GM23338 (cell line): ENCODE data around the gene CFAP74. TPM values are rescaled to one million over a fixed set of nuclear protein-coding genes. Genes with fewer than 3 reads are reported as not detected.

Experiments used
- ATAC-seq: fragments of 200-7000 bp; cut with Tn5 transposase; 3 replicates; pipeline ENCODE4 v1.9.1; 2020
- DNase-seq: peaks from one replicate; pipeline ENCODE4 v3.0.0-alpha.2; 2015; ENCODE audit warnings: low spot score
- H2AFZ ChIP-seq: fragments of 200-600 bp; sonication (generic); 2 replicates; pipeline ENCODE4 v1.8.0; 2016; ENCODE audit warnings: antibody characterized with exemption, mild to moderate bottlenecking, moderate library complexity
- H3F3A ChIP-seq: fragments of 200-600 bp; sonication (generic); replicated peaks from 2 replicates; pipeline ENCODE4 v1.8.0; 2017; ENCODE audit warnings: antibody characterized with exemption, mixed run types, low read depth
- H3K27ac ChIP-seq: fragments of 200-600 bp; sonication (generic); 2 replicates; pipeline ENCODE4 v1.6.1; 2016; ENCODE audit warnings: low read depth
- H3K27me3 ChIP-seq: fragments of 200-600 bp; sonication (generic); 2 replicates; pipeline ENCODE4 v1.8.0; 2016; ENCODE audit warnings: mild to moderate bottlenecking, mixed run types, moderate library complexity; ENCODE audit not compliant: insufficient read depth
- H3K36me3 ChIP-seq: fragments of 200-600 bp; sonication (generic); 2 replicates; pipeline ENCODE4 v1.8.0; 2016; ENCODE audit warnings: mild to moderate bottlenecking; ENCODE audit not compliant: insufficient read depth
- H3K4me1 ChIP-seq: fragments of 200-600 bp; sonication (generic); 2 replicates; pipeline ENCODE4 v1.8.0; 2016; ENCODE audit warnings: mild to moderate bottlenecking, moderate library complexity; ENCODE audit not compliant: insufficient read depth
- H3K4me2 ChIP-seq: fragments of 200-600 bp; sonication (generic); 2 replicates; pipeline ENCODE4 v1.7.1; 2017; ENCODE audit warnings: mixed run types
- H3K4me3 ChIP-seq: fragments of 200-600 bp; sonication (generic); 2 replicates; pipeline ENCODE4 v1.6.1; 2016; ENCODE audit warnings: mixed run types
- H3K79me2 ChIP-seq: fragments of 200-600 bp; sonication (generic); replicated peaks from 2 replicates; pipeline ENCODE4 v1.8.0; 2017; ENCODE audit warnings: mild to moderate bottlenecking; ENCODE audit not compliant: insufficient read depth
- H3K9me2 ChIP-seq: fragments of 200-600 bp; sonication (generic); 2 replicates; pipeline ENCODE4 v1.8.0; 2017; ENCODE audit not compliant: insufficient read depth
- H4K20me1 ChIP-seq: fragments of 200-600 bp; sonication (generic); replicated peaks from 2 replicates; pipeline ENCODE4 v1.8.0; 2017; ENCODE audit warnings: mild to moderate bottlenecking; ENCODE audit not compliant: insufficient read depth
- H3K27ac Mint-ChIP-seq: 2 replicates; pipeline ENCODE4 v1.8.0; 2020; ENCODE audit warnings: inconsistent platforms, mild to moderate bottlenecking, moderate library complexity, mixed read lengths
- H3K27me3 Mint-ChIP-seq: 3 replicates; pipeline ENCODE4 v1.8.0; 2022; ENCODE audit warnings: low read depth, mild to moderate bottlenecking, moderate library complexity, mixed read lengths, inconsistent platforms; ENCODE audit not compliant: insufficient read depth, poor library complexity
- H3K36me3 Mint-ChIP-seq: 3 replicates; pipeline ENCODE4 v1.8.0; 2021; ENCODE audit warnings: low read depth, mild to moderate bottlenecking, inconsistent platforms, moderate library complexity, mixed read lengths
- H3K4me1 Mint-ChIP-seq: 3 replicates; pipeline ENCODE4 v1.8.0; 2020; ENCODE audit warnings: mild to moderate bottlenecking, inconsistent platforms, mixed read lengths
- H3K4me3 Mint-ChIP-seq: 3 replicates; pipeline ENCODE4 v1.8.0; 2021; ENCODE audit warnings: moderate library complexity, mild to moderate bottlenecking, inconsistent platforms, mixed read lengths
- H3K9me3 Mint-ChIP-seq: 3 replicates; pipeline ENCODE4 v1.8.0; 2020; ENCODE audit warnings: moderate library complexity, mild to moderate bottlenecking, inconsistent platforms, mixed read lengths
- CREB1 ChIP-seq: fragments of 250-450 bp; sonication (Bioruptor Pico); IDR thresholded peaks from 2 replicates; pipeline ENCODE4 v1.5.0; 2020; ENCODE audit warnings: low read depth, mild to moderate bottlenecking, moderate library complexity
- ETS1 ChIP-seq: IDR thresholded peaks from 2 replicates; pipeline ENCODE4 v1.6.1; 2016; ENCODE audit warnings: antibody characterized with exemption
- EZH2 ChIP-seq: fragments of 200-600 bp; sonication (generic); IDR thresholded peaks from one replicate; pipeline ENCODE4 v1.8.0; 2017; ENCODE audit warnings: antibody characterized with exemption, mild to moderate bottlenecking, low read depth; ENCODE audit not compliant: unreplicated experiment
- EZH2phosphoT487 ChIP-seq: fragments of 200-600 bp; sonication (generic); IDR thresholded peaks from one replicate; pipeline ENCODE4 v1.8.1; 2018; ENCODE audit warnings: antibody characterized with exemption; ENCODE audit not compliant: unreplicated experiment
- NANOG ChIP-seq: IDR thresholded peaks from 2 replicates; pipeline ENCODE4 v1.6.1; 2016; ENCODE audit warnings: antibody characterized with exemption, borderline replicate concordance
- POLR2AphosphoS5 ChIP-seq: IDR thresholded peaks from 2 replicates; pipeline ENCODE4 v1.6.1; 2016; ENCODE audit warnings: antibody characterized with exemption, low read depth
- REST ChIP-seq: IDR thresholded peaks from one replicate; pipeline ENCODE4 v1.6.1; 2018; ENCODE audit warnings: antibody characterized with exemption; ENCODE audit not compliant: unreplicated experiment
- ZNF114 ChIP-seq: fragments of 250-450 bp; sonication (Bioruptor Pico); IDR thresholded peaks from 2 replicates; pipeline ENCODE4 v1.5.0; 2020; ENCODE audit warnings: mild to moderate bottlenecking, moderate library complexity
- ZNF331 ChIP-seq: fragments of 250-450 bp; sonication (Bioruptor Pico); IDR thresholded peaks from 2 replicates; pipeline ENCODE4 v1.5.0; 2020; ENCODE audit warnings: low read depth, mild to moderate bottlenecking, moderate library complexity
- polyA plus RNA-seq: library from polyadenylated mRNA; unstranded; fragments of >200 nt; fragmentation: Nextera tagmentation; extraction: Ambion mirVana; gene quantifications from 2 replicates; pipeline ENCODE4 v1.2.1, GENCODE V29; 2016
- total RNA-seq: library from RNA; depleted of rRNA; stranded (reverse); fragments of >200 nt; shearing (Covaris generic); gene quantifications from 2 replicates; pipeline ENCODE4 v1.2.3, GENCODE V29; 2014
- TF ChIP-seq, protein P1 (sequence below): fragments of 250-450 bp; sonication (Bioruptor Pico); IDR thresholded peaks from 2 replicates; pipeline ENCODE4 v1.5.0; 2020; ENCODE audit warnings: mild to moderate bottlenecking, moderate library complexity

The CFAP74 gene
- total and polyA plus RNA-seq, 2 experiments from 2014 or later, result 0.21 TPM; not detected in 1

DNA sequence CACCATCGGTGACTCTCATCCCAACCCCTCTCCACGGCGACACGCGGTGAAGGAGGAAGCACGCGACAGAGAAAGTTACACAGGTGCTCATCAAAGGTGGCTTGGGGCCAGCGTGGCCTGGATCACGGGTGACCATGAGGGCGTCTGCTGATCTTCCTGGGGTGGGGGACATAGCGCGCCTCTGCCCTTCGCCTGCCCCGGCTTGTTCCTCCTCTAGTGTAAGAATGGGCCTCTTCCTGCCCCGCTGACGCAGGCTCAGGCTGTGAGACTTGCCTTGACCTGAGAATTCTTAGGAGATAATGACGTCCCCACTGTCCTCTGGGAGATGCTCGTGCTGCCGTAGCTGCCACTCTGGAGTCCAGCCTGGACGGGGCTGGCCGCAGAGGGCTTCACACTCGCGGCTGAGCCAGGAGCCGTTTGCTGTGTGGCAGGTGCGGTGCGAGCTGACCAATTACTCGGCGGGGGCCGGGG is 45.5 kb downstream of the CFAP74 start (continued):
- TF ChIP-seq, protein P1, sequence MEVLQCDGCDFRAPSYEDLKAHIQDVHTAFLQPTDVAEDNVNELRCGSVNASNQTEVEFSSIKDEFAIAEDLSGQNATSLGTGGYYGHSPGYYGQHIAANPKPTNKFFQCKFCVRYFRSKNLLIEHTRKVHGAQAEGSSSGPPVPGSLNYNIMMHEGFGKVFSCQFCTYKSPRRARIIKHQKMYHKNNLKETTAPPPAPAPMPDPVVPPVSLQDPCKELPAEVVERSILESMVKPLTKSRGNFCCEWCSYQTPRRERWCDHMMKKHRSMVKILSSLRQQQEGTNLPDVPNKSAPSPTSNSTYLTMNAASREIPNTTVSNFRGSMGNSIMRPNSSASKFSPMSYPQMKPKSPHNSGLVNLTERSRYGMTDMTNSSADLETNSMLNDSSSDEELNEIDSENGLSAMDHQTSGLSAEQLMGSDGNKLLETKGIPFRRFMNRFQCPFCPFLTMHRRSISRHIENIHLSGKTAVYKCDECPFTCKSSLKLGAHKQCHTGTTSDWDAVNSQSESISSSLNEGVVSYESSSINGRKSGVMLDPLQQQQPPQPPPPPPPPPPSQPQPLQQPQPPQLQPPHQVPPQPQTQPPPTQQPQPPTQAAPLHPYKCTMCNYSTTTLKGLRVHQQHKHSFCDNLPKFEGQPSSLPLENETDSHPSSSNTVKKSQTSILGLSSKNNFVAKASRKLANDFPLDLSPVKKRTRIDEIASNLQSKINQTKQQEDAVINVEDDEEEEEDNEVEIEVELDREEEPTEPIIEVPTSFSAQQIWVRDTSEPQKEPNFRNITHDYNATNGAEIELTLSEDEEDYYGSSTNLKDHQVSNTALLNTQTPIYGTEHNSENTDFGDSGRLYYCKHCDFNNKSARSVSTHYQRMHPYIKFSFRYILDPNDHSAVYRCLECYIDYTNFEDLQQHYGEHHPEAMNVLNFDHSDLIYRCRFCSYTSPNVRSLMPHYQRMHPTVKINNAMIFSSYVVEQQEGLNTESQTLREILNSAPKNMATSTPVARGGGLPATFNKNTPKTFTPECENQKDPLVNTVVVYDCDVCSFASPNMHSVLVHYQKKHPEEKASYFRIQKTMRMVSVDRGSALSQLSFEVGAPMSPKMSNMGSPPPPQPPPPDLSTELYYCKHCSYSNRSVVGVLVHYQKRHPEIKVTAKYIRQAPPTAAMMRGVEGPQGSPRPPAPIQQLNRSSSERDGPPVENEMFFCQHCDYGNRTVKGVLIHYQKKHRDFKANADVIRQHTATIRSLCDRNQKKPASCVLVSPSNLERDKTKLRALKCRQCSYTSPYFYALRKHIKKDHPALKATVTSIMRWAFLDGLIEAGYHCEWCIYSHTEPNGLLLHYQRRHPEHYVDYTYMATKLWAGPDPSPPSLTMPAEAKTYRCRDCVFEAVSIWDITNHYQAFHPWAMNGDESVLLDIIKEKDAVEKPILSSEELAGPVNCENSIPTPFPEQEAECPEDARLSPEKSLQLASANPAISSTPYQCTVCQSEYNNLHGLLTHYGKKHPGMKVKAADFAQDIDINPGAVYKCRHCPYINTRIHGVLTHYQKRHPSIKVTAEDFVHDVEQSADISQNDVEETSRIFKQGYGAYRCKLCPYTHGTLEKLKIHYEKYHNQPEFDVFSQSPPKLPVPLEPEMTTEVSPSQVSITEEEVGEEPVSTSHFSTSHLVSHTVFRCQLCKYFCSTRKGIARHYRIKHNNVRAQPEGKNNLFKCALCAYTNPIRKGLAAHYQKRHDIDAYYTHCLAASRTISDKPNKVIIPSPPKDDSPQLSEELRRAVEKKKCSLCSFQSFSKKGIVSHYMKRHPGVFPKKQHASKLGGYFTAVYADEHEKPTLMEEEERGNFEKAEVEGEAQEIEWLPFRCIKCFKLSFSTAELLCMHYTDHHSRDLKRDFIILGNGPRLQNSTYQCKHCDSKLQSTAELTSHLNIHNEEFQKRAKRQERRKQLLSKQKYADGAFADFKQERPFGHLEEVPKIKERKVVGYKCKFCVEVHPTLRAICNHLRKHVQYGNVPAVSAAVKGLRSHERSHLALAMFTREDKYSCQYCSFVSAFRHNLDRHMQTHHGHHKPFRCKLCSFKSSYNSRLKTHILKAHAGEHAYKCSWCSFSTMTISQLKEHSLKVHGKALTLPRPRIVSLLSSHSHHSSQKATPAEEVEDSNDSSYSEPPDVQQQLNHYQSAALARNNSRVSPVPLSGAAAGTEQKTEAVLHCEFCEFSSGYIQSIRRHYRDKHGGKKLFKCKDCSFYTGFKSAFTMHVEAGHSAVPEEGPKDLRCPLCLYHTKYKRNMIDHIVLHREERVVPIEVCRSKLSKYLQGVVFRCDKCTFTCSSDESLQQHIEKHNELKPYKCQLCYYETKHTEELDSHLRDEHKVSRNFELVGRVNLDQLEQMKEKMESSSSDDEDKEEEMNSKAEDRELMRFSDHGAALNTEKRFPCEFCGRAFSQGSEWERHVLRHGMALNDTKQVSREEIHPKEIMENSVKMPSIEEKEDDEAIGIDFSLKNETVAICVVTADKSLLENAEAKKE (CRISPR knock-in tag), result no peak
- TF ChIP-seq ZNF114 (CRISPR knock-in tag), result no peak

DNA sequence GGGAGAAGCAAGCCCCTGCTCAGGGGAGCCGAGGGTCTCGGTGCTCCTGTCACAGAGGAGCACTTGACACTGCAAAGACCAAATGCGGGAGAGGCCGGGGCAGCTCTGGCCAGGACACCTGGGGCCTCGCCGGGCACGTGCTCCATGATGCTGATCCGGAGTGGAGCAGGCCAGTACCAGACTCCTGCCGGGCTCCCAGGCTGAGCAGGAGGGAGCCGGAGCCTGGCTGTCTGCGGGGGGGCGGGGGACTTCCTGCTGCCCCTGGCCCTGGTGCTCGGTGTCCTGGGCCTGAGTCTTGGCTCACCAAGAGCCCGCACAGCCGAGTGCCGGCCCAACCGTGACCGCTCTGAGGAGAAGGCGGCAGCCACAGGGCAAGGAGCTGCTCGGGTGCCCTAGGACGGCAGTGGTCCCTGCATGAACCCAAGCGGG is 46.0 kb downstream of the CFAP74 start:
- no peak overlapping the region for H3K4me2 ChIP-seq
- H3K4me3 ChIP-seq, result no peak overlapping the region
- no peaks in the 10 kb centered on the region for H4K20me1 ChIP-seq
- no peak overlapping the region for H3K27ac ChIP-seq
- DNase-seq, result no peak
- H3K9me3 Mint-ChIP-seq, result peaks cover 3% of the 10 kb centered on the region; the same call in 2 of the 3 replicates
- H3K4me1 ChIP-seq, result peaks cover 5% of the 10 kb centered on the region; the same call in 1 of the 2 replicates
- peaks cover 22% of the 10 kb centered on the region for H3K4me1 Mint-ChIP-seq
- H3K27me3 Mint-ChIP-seq, result peaks cover 18% of the 10 kb centered on the region
- peaks cover 10% of the 10 kb centered on the region for H3F3A ChIP-seq
- no peaks in the 10 kb centered on the region for H3K27me3 ChIP-seq
- no peaks in the 10 kb centered on the region for H3K36me3 ChIP-seq
- H3K79me2 ChIP-seq, result no peaks in the 10 kb centered on the region
- no peak overlapping the region for H3K27ac Mint-ChIP-seq
- no peak for ATAC-seq
- no peak overlapping the region for H3K4me3 Mint-ChIP-seq
- no peaks in the 10 kb centered on the region for H3K9me2 ChIP-seq
- peaks cover 2% of the 10 kb centered on the region; the same call in 2 of the 3 replicates for H3K36me3 Mint-ChIP-seq
- 0 out of 2 replicates have a peak overlapping the region, but pooled peaks have one; percentile 28 for H2AFZ ChIP-seq
- no peak for TF ChIP-seq ZNF331 (CRISPR knock-in tag)
- TF ChIP-seq REST, result no peak
- TF ChIP-seq EZH2, result no peak
- TF ChIP-seq ETS1, result no peak
- no peak for TF ChIP-seq EZH2phosphoT487
- no peak for TF ChIP-seq ZNF114 (CRISPR knock-in tag)
- TF ChIP-seq POLR2AphosphoS5, result no peak
- no peak for TF ChIP-seq NANOG
- no peak for TF ChIP-seq CREB1 (CRISPR knock-in tag)
